ENCODE results near the gene MKRN3. TPM values are rescaled to one million over a fixed set of nuclear protein-coding genes. Genes with fewer than 3 reads are reported as not detected.

The MKRN3 gene
- polyA plus RNA-seq, 1 of the 3 experiments (the other 2 are of a cell fraction) = 4.7 TPM

DNA sequence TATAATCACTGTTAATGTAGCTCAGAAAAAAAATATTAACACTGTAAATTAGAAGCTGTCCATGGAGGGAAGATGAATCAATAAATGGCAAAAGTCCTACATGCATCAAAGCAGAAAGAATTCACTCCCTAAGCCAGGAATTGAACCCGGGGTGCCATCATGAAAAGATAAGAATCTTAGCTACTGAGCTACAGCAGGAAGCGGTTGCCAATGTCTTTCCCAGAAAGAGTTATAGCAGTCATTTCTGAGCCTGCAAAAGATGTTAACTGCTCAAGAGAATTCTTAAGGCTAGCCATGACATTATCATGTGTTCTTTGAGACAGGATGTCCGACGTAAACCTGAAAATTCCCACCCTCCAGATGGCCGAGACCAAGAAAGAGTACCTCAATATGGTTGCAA, 47.4 kb upstream of the MKRN3 start (continued):
- TF ChIP-seq EZH2phosphoT487 (IDR thresholded peaks at IDR 0.05; ENCODE audit: borderline replicate concordance, low read depth) = no peak

DNA sequence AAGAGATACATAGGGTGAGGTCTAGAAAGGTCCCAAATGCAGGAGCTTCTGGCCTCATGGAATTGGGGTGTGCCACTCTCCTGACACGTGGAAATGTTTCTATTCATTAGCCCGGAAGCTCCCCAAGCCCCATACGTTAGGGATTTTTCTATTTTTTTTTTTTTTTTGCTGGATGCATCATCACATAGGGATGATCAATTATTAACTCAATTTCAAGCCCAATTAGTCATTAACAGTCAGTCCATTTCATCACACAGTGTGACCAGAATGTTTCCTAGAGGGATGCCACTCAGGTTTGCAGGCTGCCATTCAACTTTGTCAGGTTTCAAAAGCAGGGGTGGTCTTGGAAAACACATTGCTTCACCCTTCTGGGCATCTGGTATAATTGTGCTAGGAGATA, 40.7 kb upstream of the MKRN3 start:
- Histone ChIP-seq H3K27me3 (ENCODE audit: insufficient read depth) (no peaks in the 10 kb centered on the region), H3F3A (replicated peaks; ENCODE audit: insufficient read depth) (no peaks in the 10 kb centered on the region), H2AFZ (ENCODE audit: low read depth) (no peak overlapping the region), H3K27ac (ENCODE audit: low read depth in 2 of 2, low read length in 1 of 2) (no peak overlapping the region), H3K36me3 (replicated peaks in 1 of 2; ENCODE audit: control insufficient read depth in 1 of 2, insufficient read depth in 2 of 2, low read length in 1 of 2) (no peaks in the 10 kb centered on the region), H3K79me2 (ENCODE audit: insufficient read depth) (no peaks in the 10 kb centered on the region), H3K4me1 (ENCODE audit: control insufficient read depth in 1 of 2, insufficient read depth in 2 of 2, low read depth in 1 of 2, low read length in 1 of 2) (no peaks in the 10 kb centered on the region), H3K9me2 (no peaks in the 10 kb centered on the region), H3K9ac (no peak overlapping the region), H3K4me3 (ENCODE audit: low read depth in 2 of 2, low read length in 1 of 2) (no peak overlapping the region), H3K4me2 (no peak overlapping the region), H4K20me1 (ENCODE audit: insufficient read depth) (no peaks in the 10 kb centered on the region), H3K9me3 (no peaks in the 10 kb centered on the region)
- DNase-seq = no peak
- POLR2A ChIA-PET = no interaction called here
- 13% methylated on average over 3 of the region's 3 CpGs for WGBS (ENCODE audit: low lambda C conversion rate)
- TF ChIP-seq RCOR1 (IDR thresholded peaks at IDR 0.05; ENCODE audit: low read length) (no peak), GABPA (IDR thresholded peaks at IDR 0.05; ENCODE audit: low read depth) (no peak), TCF12 (IDR thresholded peaks at IDR 0.05) (no peak), MEF2A (IDR thresholded peaks at IDR 0.05; ENCODE audit: borderline replicate concordance, low read depth) (no peak), TAF1 (IDR thresholded peaks at IDR 0.05; ENCODE audit: borderline replicate concordance, low read depth, low read length) (no peak), RAD21 (IDR thresholded peaks at IDR 0.05; ENCODE audit: low read length) (no peak), POLR2AphosphoS5 (IDR thresholded peaks at IDR 0.05; ENCODE audit: low read depth, low read length) (no peak), CHD2 (IDR thresholded peaks at IDR 0.05; ENCODE audit: low read length, partially characterized antibody) (no peak), FOXM1 (IDR thresholded peaks at IDR 0.05; ENCODE audit: low read depth) (no peak), GATA2 (CRISPR knock-in tag; IDR thresholded peaks at IDR 0.05) (no peak), EZH2phosphoT487 (IDR thresholded peaks at IDR 0.05; ENCODE audit: borderline replicate concordance, low read depth) (no peak), MXI1 (IDR thresholded peaks at IDR 0.05; ENCODE audit: low read depth, low read length) (no peak)
- TF ChIP-seq, protein P1, sequence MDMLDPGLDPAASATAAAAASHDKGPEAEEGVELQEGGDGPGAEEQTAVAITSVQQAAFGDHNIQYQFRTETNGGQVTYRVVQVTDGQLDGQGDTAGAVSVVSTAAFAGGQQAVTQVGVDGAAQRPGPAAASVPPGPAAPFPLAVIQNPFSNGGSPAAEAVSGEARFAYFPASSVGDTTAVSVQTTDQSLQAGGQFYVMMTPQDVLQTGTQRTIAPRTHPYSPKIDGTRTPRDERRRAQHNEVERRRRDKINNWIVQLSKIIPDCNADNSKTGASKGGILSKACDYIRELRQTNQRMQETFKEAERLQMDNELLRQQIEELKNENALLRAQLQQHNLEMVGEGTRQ (IDR thresholded peaks at IDR 0.05; ENCODE audit: borderline replicate concordance, low read depth, low read length) = no peak
- TF ChIP-seq, protein P2, sequence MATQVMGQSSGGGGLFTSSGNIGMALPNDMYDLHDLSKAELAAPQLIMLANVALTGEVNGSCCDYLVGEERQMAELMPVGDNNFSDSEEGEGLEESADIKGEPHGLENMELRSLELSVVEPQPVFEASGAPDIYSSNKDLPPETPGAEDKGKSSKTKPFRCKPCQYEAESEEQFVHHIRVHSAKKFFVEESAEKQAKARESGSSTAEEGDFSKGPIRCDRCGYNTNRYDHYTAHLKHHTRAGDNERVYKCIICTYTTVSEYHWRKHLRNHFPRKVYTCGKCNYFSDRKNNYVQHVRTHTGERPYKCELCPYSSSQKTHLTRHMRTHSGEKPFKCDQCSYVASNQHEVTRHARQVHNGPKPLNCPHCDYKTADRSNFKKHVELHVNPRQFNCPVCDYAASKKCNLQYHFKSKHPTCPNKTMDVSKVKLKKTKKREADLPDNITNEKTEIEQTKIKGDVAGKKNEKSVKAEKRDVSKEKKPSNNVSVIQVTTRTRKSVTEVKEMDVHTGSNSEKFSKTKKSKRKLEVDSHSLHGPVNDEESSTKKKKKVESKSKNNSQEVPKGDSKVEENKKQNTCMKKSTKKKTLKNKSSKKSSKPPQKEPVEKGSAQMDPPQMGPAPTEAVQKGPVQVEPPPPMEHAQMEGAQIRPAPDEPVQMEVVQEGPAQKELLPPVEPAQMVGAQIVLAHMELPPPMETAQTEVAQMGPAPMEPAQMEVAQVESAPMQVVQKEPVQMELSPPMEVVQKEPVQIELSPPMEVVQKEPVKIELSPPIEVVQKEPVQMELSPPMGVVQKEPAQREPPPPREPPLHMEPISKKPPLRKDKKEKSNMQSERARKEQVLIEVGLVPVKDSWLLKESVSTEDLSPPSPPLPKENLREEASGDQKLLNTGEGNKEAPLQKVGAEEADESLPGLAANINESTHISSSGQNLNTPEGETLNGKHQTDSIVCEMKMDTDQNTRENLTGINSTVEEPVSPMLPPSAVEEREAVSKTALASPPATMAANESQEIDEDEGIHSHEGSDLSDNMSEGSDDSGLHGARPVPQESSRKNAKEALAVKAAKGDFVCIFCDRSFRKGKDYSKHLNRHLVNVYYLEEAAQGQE (IDR thresholded peaks at IDR 0.05; ENCODE audit: low read depth, low read length) = no peak
- TF ChIP-seq, protein P3, sequence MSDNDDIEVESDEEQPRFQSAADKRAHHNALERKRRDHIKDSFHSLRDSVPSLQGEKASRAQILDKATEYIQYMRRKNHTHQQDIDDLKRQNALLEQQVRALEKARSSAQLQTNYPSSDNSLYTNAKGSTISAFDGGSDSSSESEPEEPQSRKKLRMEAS (IDR thresholded peaks at IDR 0.05; ENCODE audit: low read depth) = no peak
- CTCF ChIA-PET = interaction anchor here (3.7 kb wide), 1 partner anchor 28 kb away, joined by 16 read pairs; no protein-coding TSS in a partner anchor
